Measurements from ENCODE around the gene DUS2. TPM values are rescaled to one million over a fixed set of nuclear protein-coding genes. Genes with fewer than 3 reads are reported as not detected.

The DUS2 gene
- total and polyA plus RNA-seq, 9 of the 15 experiments (the other 6 are each of a cell fraction or from before 2014, with no cell fraction given): 5.8 to 22.5 (median 20.6) TPM

DNA sequence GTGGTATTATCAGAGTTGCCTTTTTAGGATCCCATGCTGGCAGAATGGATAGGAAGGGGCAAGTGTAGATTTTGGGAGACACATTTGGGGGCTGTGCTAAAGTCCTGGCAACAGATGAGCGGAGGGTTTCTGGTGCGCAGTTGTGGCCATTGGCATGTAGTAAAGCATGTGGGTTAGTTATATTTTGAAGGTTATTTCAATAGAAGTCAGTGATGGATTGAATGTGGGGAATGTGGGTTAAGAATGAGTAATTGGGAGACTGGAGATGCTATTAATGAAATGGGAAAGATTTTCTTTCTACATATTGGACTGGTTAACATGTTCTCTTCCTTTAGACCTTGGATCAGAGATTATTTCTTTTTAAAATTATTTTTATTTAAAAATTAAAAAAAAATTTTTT, 10.0 kb downstream of the DUS2 start (continued):
- TF ChIP-seq CTBP1 (IDR thresholded peaks at IDR 0.05; ENCODE audit: borderline replicate concordance) (no peak), TEAD2 (tag; IDR thresholded peaks at IDR 0.05) (no peak)
- TF ChIP-seq, protein P1, sequence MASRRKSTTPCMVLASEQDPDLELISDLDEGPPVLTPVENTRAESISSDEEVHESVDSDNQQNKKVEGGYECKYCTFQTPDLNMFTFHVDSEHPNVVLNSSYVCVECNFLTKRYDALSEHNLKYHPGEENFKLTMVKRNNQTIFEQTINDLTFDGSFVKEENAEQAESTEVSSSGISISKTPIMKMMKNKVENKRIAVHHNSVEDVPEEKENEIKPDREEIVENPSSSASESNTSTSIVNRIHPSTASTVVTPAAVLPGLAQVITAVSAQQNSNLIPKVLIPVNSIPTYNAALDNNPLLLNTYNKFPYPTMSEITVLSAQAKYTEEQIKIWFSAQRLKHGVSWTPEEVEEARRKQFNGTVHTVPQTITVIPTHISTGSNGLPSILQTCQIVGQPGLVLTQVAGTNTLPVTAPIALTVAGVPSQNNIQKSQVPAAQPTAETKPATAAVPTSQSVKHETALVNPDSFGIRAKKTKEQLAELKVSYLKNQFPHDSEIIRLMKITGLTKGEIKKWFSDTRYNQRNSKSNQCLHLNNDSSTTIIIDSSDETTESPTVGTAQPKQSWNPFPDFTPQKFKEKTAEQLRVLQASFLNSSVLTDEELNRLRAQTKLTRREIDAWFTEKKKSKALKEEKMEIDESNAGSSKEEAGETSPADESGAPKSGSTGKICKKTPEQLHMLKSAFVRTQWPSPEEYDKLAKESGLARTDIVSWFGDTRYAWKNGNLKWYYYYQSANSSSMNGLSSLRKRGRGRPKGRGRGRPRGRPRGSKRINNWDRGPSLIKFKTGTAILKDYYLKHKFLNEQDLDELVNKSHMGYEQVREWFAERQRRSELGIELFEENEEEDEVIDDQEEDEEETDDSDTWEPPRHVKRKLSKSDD (conservative IDR thresholded peaks at IDR 0.05; ENCODE audit: low read length): no peak
- TF ChIP-seq, protein P2, sequence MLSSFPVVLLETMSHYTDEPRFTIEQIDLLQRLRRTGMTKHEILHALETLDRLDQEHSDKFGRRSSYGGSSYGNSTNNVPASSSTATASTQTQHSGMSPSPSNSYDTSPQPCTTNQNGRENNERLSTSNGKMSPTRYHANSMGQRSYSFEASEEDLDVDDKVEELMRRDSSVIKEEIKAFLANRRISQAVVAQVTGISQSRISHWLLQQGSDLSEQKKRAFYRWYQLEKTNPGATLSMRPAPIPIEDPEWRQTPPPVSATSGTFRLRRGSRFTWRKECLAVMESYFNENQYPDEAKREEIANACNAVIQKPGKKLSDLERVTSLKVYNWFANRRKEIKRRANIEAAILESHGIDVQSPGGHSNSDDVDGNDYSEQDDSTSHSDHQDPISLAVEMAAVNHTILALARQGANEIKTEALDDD (IDR thresholded peaks at IDR 0.05): no peak
- TF ChIP-seq, protein P3, sequence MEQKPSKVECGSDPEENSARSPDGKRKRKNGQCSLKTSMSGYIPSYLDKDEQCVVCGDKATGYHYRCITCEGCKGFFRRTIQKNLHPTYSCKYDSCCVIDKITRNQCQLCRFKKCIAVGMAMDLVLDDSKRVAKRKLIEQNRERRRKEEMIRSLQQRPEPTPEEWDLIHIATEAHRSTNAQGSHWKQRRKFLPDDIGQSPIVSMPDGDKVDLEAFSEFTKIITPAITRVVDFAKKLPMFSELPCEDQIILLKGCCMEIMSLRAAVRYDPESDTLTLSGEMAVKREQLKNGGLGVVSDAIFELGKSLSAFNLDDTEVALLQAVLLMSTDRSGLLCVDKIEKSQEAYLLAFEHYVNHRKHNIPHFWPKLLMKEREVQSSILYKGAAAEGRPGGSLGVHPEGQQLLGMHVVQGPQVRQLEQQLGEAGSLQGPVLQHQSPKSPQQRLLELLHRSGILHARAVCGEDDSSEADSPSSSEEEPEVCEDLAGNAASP (IDR thresholded peaks at IDR 0.05): no peak

DNA sequence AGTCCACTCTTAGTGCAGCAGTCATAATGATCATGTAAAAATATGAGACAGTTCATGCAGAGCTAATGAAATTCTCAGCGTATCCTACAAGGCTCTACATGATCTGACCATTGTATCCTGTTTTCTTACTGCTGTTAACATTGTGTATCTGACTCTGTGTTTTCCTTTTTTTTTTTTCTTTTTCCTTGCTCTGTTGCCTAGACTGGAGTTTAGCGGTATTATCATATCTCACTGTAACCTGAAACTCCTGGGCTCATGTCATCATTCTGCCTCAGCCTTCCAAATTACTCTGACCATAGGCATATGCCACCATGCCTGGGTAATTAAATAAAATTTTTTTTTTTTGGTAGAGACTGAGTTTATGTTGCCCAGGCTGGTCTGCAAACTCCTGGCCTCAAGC, 12.1 kb downstream of the DUS2 start:
- no peak overlapping the region; the same call in 1 of the 2 replicates for H3K4me2 ChIP-seq (ENCODE audit: insufficient read depth, low read length)
- BruUV-seq (replicated peaks): no TSS peak
- POLR2A ChIA-PET: interaction anchor here (0.5 to 1.2 kb wide), 2 partner anchors 36 to 352 kb away, joined by 3 to 4 read pairs; no protein-coding TSS in a partner anchor
- no peaks in the 10 kb centered on the region for H3K9me3 ChIP-seq (replicated peaks; ENCODE audit: control insufficient read depth, insufficient read depth, low read depth, low read length)
- intact Hi-C loops (cut with micrococcal nuclease) (no loop called here), in situ Hi-C loops (cut with MboI) (no loop called here)
- no peaks in the 10 kb centered on the region for H3K27me3 ChIP-seq (ENCODE audit: control insufficient read depth in 2 of 2, insufficient read depth in 2 of 2, low read length in 2 of 2)
- H3K4me1 ChIP-seq (replicated peaks in 1 of 2; ENCODE audit: control insufficient read depth in 2 of 2, insufficient read depth in 2 of 2, low read length in 2 of 2): peaks cover 2 to 9% of the 10 kb centered on the region in 2 experiments; a peak in 2 of 5 replicates
- H3K79me2 ChIP-seq (ENCODE audit: control insufficient read depth, insufficient read depth, low read length): no peaks in the 10 kb centered on the region
- FAIRE-seq: no peak
- peaks cover 21% of the 10 kb centered on the region for H3K36me3 ChIP-seq (ENCODE audit: control insufficient read depth, insufficient read depth, low read length)
- ATAC-seq: peak; percentile 63
- peak overlapping the region; percentile 0; the same call in 1 of the 3 replicates for H3K27ac ChIP-seq (ENCODE audit: extremely low read depth, low read depth, low read length)
- no peaks in the 10 kb centered on the region for H3K9me1 ChIP-seq (ENCODE audit: control insufficient read depth, insufficient read depth, low read length)
- WGBS (ENCODE audit: insufficient coverage, low coverage, missing lambda C conversion rate): 33% methylated on average over 2 of the region's 2 CpGs
- no peaks in the 10 kb centered on the region; the same call in 1 of the 2 replicates for H4K20me1 ChIP-seq (replicated peaks; ENCODE audit: control insufficient read depth, insufficient read depth, low read length)
- DNase-seq (ENCODE audit: extremely low read depth in 1 of 4, low spot score in 3 of 4): no peak
- no peak overlapping the region for H2AFZ ChIP-seq (ENCODE audit: low read depth, low read length)
- CTCF ChIA-PET (ENCODE audit: low intra/inter-chr PET ratio): interaction anchor here (0.6 kb wide), 1 partner anchor 40 kb away, joined by 4 read pairs; no protein-coding TSS in a partner anchor
- H3K4me3 ChIP-seq: no peak overlapping the region
- H3K9ac ChIP-seq (ENCODE audit: insufficient read depth in 1 of 2, low read depth in 2 of 2, low read length in 2 of 2): no peak overlapping the region
- no peak for TF ChIP-seq ZNF668 (CRISPR knock-in tag; IDR thresholded peaks at IDR 0.05)
- TF ChIP-seq, protein P4, sequence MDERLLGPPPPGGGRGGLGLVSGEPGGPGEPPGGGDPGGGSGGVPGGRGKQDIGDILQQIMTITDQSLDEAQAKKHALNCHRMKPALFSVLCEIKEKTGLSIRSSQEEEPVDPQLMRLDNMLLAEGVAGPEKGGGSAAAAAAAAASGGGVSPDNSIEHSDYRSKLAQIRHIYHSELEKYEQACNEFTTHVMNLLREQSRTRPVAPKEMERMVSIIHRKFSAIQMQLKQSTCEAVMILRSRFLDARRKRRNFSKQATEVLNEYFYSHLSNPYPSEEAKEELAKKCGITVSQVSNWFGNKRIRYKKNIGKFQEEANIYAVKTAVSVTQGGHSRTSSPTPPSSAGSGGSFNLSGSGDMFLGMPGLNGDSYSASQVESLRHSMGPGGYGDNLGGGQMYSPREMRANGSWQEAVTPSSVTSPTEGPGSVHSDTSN (CRISPR knock-in tag; IDR thresholded peaks at IDR 0.05; ENCODE audit: low read depth): no peak
- TF ChIP-seq, protein P4 (tag; conservative IDR thresholded peaks at IDR 0.05; ENCODE audit: low read depth): no peak
- no peak for TF ChIP-seq NFE2 (IDR thresholded peaks at IDR 0.05; ENCODE audit: low read depth)
- no peak for TF ChIP-seq GABPA (tag; conservative IDR thresholded peaks at IDR 0.05; ENCODE audit: low read depth)
- no peak for TF ChIP-seq EHMT2 (IDR thresholded peaks at IDR 0.05)
- no peak for TF ChIP-seq YBX1 (IDR thresholded peaks at IDR 0.05)
